HEK293 (cell line): ENCODE measurements around the gene CITED1.
A peak's percentile ranks its signal among the peaks of the same experiment; 100 is the strongest.

Experiments used
- CTCF ChIA-PET: fragments of 350-600 bp; formaldehyde crosslinking; extraction: SDS; loops from one replicate; lab custom pipeline; 2021; ENCODE audit warnings: antibody characterized with exemption; lab: Yijun Ruan, JAX
- POLR2A ChIA-PET: fragments of 300-600 bp; formaldehyde crosslinking; extraction: SDS; loops from one replicate; lab custom pipeline; 2020; ENCODE audit warnings: antibody characterized with exemption, inconsistent platforms; lab: Yijun Ruan, JAX
- H3K27ac ChIP-seq: fragments of 200-500 bp; sonication (Bioruptor generic); 2 replicates; pipeline ENCODE4 v1.5.1; 2014; ENCODE audit warnings: low read depth, low read length, control low read depth, inconsistent platforms; ENCODE audit errors: extremely low read depth
- H3K36me3 ChIP-seq, 2 experiments: fragments of 200-500 bp in 1 of 2; sonication (Bioruptor generic) in 1 of 2; 1 replicate in 1 of 2; 2 replicates in 1 of 2; pipeline ENCODE4 v1.5.1; 2014 to 2017; ENCODE audit warnings: inconsistent platforms in 2 of 2, low read length in 2 of 2; ENCODE audit not compliant: control insufficient read depth in 2 of 2, insufficient read depth in 1 of 2
- H3K4me1 ChIP-seq: fragments of 200-500 bp; sonication (Bioruptor generic); 2 replicates; pipeline ENCODE4 v1.5.1; 2014; ENCODE audit warnings: mild to moderate bottlenecking, low read length, inconsistent platforms; ENCODE audit not compliant: control insufficient read depth, insufficient read depth
- H3K4me3 ChIP-seq: 2 replicates; pipeline ENCODE4 v1.5.1; 2011; ENCODE audit warnings: low read depth, mild to moderate bottlenecking, control low read depth, low read length, moderate library complexity
- H3K9me3 ChIP-seq: fragments of 200-500 bp; sonication (Bioruptor generic); 2 replicates; pipeline ENCODE4 v1.5.1; 2014; ENCODE audit warnings: low read depth, low read length, inconsistent platforms; ENCODE audit not compliant: control insufficient read depth, insufficient read depth
- GLI2 ChIP-seq: fragments of 450-650 bp; formaldehyde crosslinking; IDR thresholded peaks from 2 replicates; pipeline ENCODE4; 2017; ENCODE audit warnings: missing biosample characterization, missing genetic modification characterization, low read depth, borderline replicate concordance
- PRDM2 ChIP-seq: fragments of 450-650 bp; formaldehyde crosslinking; IDR thresholded peaks from 2 replicates; pipeline ENCODE4 v1.5.1; 2016; ENCODE audit warnings: missing biosample characterization, missing genetic modification characterization, borderline replicate concordance
- SCRT1 ChIP-seq: fragments of 450-650 bp; formaldehyde crosslinking; IDR thresholded peaks from 2 replicates; pipeline ENCODE4 v1.5.1; 2016; ENCODE audit warnings: missing biosample characterization, missing genetic modification characterization, borderline replicate concordance
- SCRT2 ChIP-seq: fragments of 450-650 bp; formaldehyde crosslinking; IDR thresholded peaks from 2 replicates; pipeline ENCODE4 v1.5.1; 2016; ENCODE audit warnings: missing biosample characterization, missing genetic modification characterization
- ZBTB6 ChIP-seq: fragments of 450-650 bp; formaldehyde crosslinking; IDR thresholded peaks from 2 replicates; pipeline ENCODE4 v1.5.1; 2017; ENCODE audit warnings: missing biosample characterization, missing genetic modification characterization
- ZNF16 ChIP-seq: fragments of 450-650 bp; formaldehyde crosslinking; IDR thresholded peaks from 2 replicates; pipeline ENCODE4 v1.5.1; 2016; ENCODE audit warnings: low read depth, missing biosample characterization, missing genetic modification characterization
- ZNF548 ChIP-seq: fragments of 450-650 bp; formaldehyde crosslinking; IDR thresholded peaks from 2 replicates; pipeline ENCODE4 v1.5.1; 2016; ENCODE audit warnings: missing biosample characterization, missing genetic modification characterization
- ZNF571 ChIP-seq: fragments of 450-650 bp; formaldehyde crosslinking; IDR thresholded peaks from 2 replicates; pipeline ENCODE4 v1.5.0; 2017; ENCODE audit warnings: missing biosample characterization, missing genetic modification characterization
- ZNF596 ChIP-seq: fragments of 450-650 bp; IDR thresholded peaks from 2 replicates; pipeline ENCODE4 v1.5.0; 2018; ENCODE audit warnings: missing biosample characterization, mild to moderate bottlenecking, missing genetic modification characterization, moderate library complexity
- ZNF704 ChIP-seq: fragments of 450-650 bp; formaldehyde crosslinking; IDR thresholded peaks from 2 replicates; pipeline ENCODE4 v1.5.1; 2016; ENCODE audit warnings: missing biosample characterization, missing genetic modification characterization

The CITED1 gene

GRCh38 chrX:72306085-72306801 is 529 bp upstream of the CITED1 start (continued):
- TF ChIP-seq ZNF16 (tag by site-specific recombination) (no peak), ZNF571 (no peak), PRDM2 (no peak), ZNF596 (tag by site-specific recombination) (no peak)

GRCh38 chrX:72304877-72305276 is 837 bp downstream of the CITED1 start:
- ChIA-PET CTCF (interaction anchor here (0.7 kb wide), 1 partner anchor 13 kb away, joined by 5 read pairs; no protein-coding TSS in a partner anchor), POLR2A (interaction anchor here (5.7 kb wide), 1 partner anchor 28 kb away, joined by 46 read pairs; the partner anchor contains the start of gene RPS4X)
- peaks cover 3% of the 10 kb centered on the region for H3K4me1 ChIP-seq
- no peak overlapping the region for H3K4me3 ChIP-seq
- H3K36me3 ChIP-seq: peaks cover 0 to 14% of the 10 kb centered on the region in 2 experiments; a peak in 1 of 3 replicates
- TF ChIP-seq ZNF548 (no peak), GLI2 (tag by site-specific recombination) (no peak), SCRT1 (peak; percentile 96), SCRT2 (tag by site-specific recombination) (peak; percentile 96), ZBTB6 (no peak)
- TF ChIP-seq, all 188 proteins: peak for 2
- Histone ChIP-seq H3K9me3 (no peaks in the 10 kb centered on the region), H3K27ac (no peak overlapping the region)

GRCh38 chrX:72301781-72302180 is 3.9 kb downstream of the CITED1 start:
- CTCF ChIA-PET: interaction anchor here (2.3 kb wide), 1 partner anchor 25 kb away, joined by 9 read pairs; the partner anchor contains the start of gene RPS4X
- H3K27ac ChIP-seq: no peak overlapping the region
- no peak overlapping the region for H3K4me3 ChIP-seq
- POLR2A ChIA-PET: interaction anchor here (4.2 kb wide), 1 partner anchor 25 kb away, joined by 21 read pairs; the partner anchor contains the start of gene RPS4X
- H3K4me1 ChIP-seq: no peaks in the 10 kb centered on the region
- TF ChIP-seq ZNF704: no peak
- TF ChIP-seq, all 188 proteins: peak for 0
- Histone ChIP-seq H3K9me3 (no peaks in the 10 kb centered on the region), H3K36me3 (peaks cover 0 to 14% of the 10 kb centered on the region in 2 experiments; a peak in 1 of 3 replicates)
